ENCODE measurements around the gene GLOD4. TPM values are rescaled to one million over a fixed set of nuclear protein-coding genes. Genes with fewer than 3 reads are reported as not detected.

Gene GLOD4
- polyA plus RNA-seq, 1 donor from 2014 or later, result 235 TPM

GRCh38 chr17:811051-811784 lies 29.1 kb upstream of the GLOD4 start:
- Histone ChIP-seq H3F3A (ENCODE audit: insufficient read depth, low read length, poor library complexity, severe bottlenecking) (no peaks in the 10 kb centered on the region), H3K4me3 (ENCODE audit: low read length) (no peak overlapping the region), H2AFZ (ENCODE audit: low read depth, low read length) (no peak overlapping the region), H4K20me1 (ENCODE audit: insufficient read depth) (no peaks in the 10 kb centered on the region), H3K36me3 (ENCODE audit: insufficient read depth, low read length) (no peaks in the 10 kb centered on the region), H3K9me3 (ENCODE audit: low read length) (no peaks in the 10 kb centered on the region), H3K79me2 (replicated peaks; ENCODE audit: insufficient read depth, low read length) (no peaks in the 10 kb centered on the region), H3K27ac (ENCODE audit: low read length) (no peak overlapping the region), H3K4me2 (ENCODE audit: low read length) (no peak overlapping the region), H3K9me2 (ENCODE audit: insufficient read depth, low read length) (no peaks in the 10 kb centered on the region), H3K27me3 (ENCODE audit: insufficient read depth, low read depth, low read length) (no peaks in the 10 kb centered on the region), H3K9ac (ENCODE audit: low read length) (no peak overlapping the region)
- no peak for TF ChIP-seq MXI1 (conservative IDR thresholded peaks at IDR 0.05; ENCODE audit: poor library complexity, severe bottlenecking)
- no peak for TF ChIP-seq RAD21 (conservative IDR thresholded peaks at IDR 0.05)
- TF ChIP-seq EZH2 (IDR thresholded peaks at IDR 0.05; ENCODE audit: borderline replicate concordance, insufficient read depth, low read length, poor library complexity, severe bottlenecking), result no peak
- TF ChIP-seq EP300 (conservative IDR thresholded peaks at IDR 0.05; ENCODE audit: poor library complexity, severe bottlenecking), result no peak
- TF ChIP-seq REST (IDR thresholded peaks at IDR 0.05; ENCODE audit: borderline replicate concordance), result no peak
- TF ChIP-seq SMC3 (conservative IDR thresholded peaks at IDR 0.05; ENCODE audit: poor library complexity), result no peak
- no peak for TF ChIP-seq POLR2AphosphoS5 (IDR thresholded peaks at IDR 0.05)
- TF ChIP-seq TAF1 (IDR thresholded peaks at IDR 0.05; ENCODE audit: low read depth), result no peak
- TF ChIP-seq CTCF (IDR thresholded peaks at IDR 0.05; ENCODE audit: poor library complexity, severe bottlenecking), result no peak

GRCh38 chr17:807523-808294 lies 25.6 kb upstream of the GLOD4 start:
- Histone ChIP-seq H3K9me2 (ENCODE audit: insufficient read depth, low read length) (no peaks in the 10 kb centered on the region), H3K36me3 (ENCODE audit: insufficient read depth, low read length) (no peaks in the 10 kb centered on the region), H3K9ac (ENCODE audit: low read length) (no peak overlapping the region), H3K27me3 (ENCODE audit: insufficient read depth, low read depth, low read length) (no peaks in the 10 kb centered on the region), H3F3A (ENCODE audit: insufficient read depth, low read length, poor library complexity, severe bottlenecking) (no peaks in the 10 kb centered on the region), H3K4me2 (ENCODE audit: low read length) (no peak overlapping the region), H3K9me3 (ENCODE audit: low read length) (no peaks in the 10 kb centered on the region), H3K4me3 (ENCODE audit: low read length) (no peak overlapping the region), H3K27ac (ENCODE audit: low read length) (no peak overlapping the region), H3K79me2 (replicated peaks; ENCODE audit: insufficient read depth, low read length) (no peaks in the 10 kb centered on the region), H4K20me1 (ENCODE audit: insufficient read depth) (no peaks in the 10 kb centered on the region), H2AFZ (ENCODE audit: low read depth, low read length) (no peak overlapping the region)
- TF ChIP-seq SMC3 (conservative IDR thresholded peaks at IDR 0.05; ENCODE audit: poor library complexity), result no peak
- no peak for TF ChIP-seq POLR2AphosphoS5 (IDR thresholded peaks at IDR 0.05)
- no peak for TF ChIP-seq RAD21 (conservative IDR thresholded peaks at IDR 0.05)
